PC-9 (cell line): ENCODE results near the gene DAGLB. TPM values are rescaled to one million over a fixed set of nuclear protein-coding genes. Genes with fewer than 3 reads are reported as not detected.

ENCODE experiments used
- BruUV-seq: library from RNA; stranded (reverse); fragments of 400-500 nt; replicated peaks from 2 replicates; lab custom pipeline; 2021; lab: Mats Ljungman, UMichigan
- CTCF ChIA-PET: fragments of 300-600 bp; sonication (Branson Sonifier 250); formaldehyde crosslinking; loops from one replicate; lab custom pipeline; 2022; ENCODE audit warnings: antibody characterized with exemption; lab: Charles Lee
- POLR2A ChIA-PET: fragments of 300-600 bp; sonication (Branson Sonifier 250); formaldehyde crosslinking; loops from one replicate; lab custom pipeline; 2022; ENCODE audit warnings: antibody characterized with exemption; ENCODE audit not compliant: unreplicated experiment; lab: Charles Lee
- DNase-seq, 2 experiments: peaks; one replicate each; pipeline versions ENCODE4 v3.0.0 to v3.0.0-alpha.2; 2015 to 2022; ENCODE audit warnings: mixed read lengths in 1 of 2
- H2AFZ ChIP-seq: fragments of 200-600 bp; sonication (generic); 2 replicates; pipeline ENCODE4 v1.8.1; 2017; ENCODE audit warnings: antibody characterized with exemption
- H3F3A ChIP-seq: fragments of 200-600 bp; sonication (generic); 2 replicates; pipeline ENCODE4 v1.8.1; 2017; ENCODE audit warnings: antibody characterized with exemption, mild to moderate bottlenecking, low read depth; ENCODE audit not compliant: insufficient read depth
- H3K27ac ChIP-seq: fragments of 200-600 bp; sonication (generic); 2 replicates; pipeline ENCODE4 v1.6.1; 2016; ENCODE audit warnings: mixed run types
- H3K27me3 ChIP-seq: fragments of 200-600 bp; sonication (generic); 2 replicates; pipeline ENCODE4 v1.6.1; 2016; ENCODE audit warnings: low read depth, mixed run types; ENCODE audit not compliant: insufficient read depth
- H3K36me3 ChIP-seq: fragments of 200-600 bp; sonication (generic); 2 replicates; pipeline ENCODE4 v1.6.1; 2016; ENCODE audit warnings: low read depth, mixed run types
- H3K4me1 ChIP-seq: fragments of 200-600 bp; sonication (generic); replicated peaks from 2 replicates; pipeline ENCODE4 v1.6.1; 2016; ENCODE audit warnings: mixed run types; ENCODE audit not compliant: insufficient read depth
- H3K4me2 ChIP-seq: fragments of 200-600 bp; sonication (generic); 2 replicates; pipeline ENCODE4 v1.6.1; 2017; ENCODE audit warnings: mixed run types
- H3K4me3 ChIP-seq: fragments of 200-600 bp; sonication (generic); 2 replicates; pipeline ENCODE4 v1.6.1; 2016; ENCODE audit warnings: mixed run types
- H3K79me2 ChIP-seq: fragments of 200-600 bp; sonication (generic); 2 replicates; pipeline ENCODE4 v1.6.1; 2017; ENCODE audit warnings: low read depth, mixed run types
- H3K9me2 ChIP-seq: fragments of 200-600 bp; sonication (generic); 2 replicates; pipeline ENCODE4 v1.8.1; 2017; ENCODE audit warnings: mild to moderate bottlenecking; ENCODE audit not compliant: insufficient read depth
- H3K9me3 ChIP-seq: fragments of 200-600 bp; sonication (generic); 2 replicates; pipeline ENCODE4 v1.8.1; 2016; ENCODE audit warnings: low read depth; ENCODE audit not compliant: insufficient read depth
- H4K20me1 ChIP-seq: fragments of 200-600 bp; sonication (generic); 2 replicates; pipeline ENCODE4 v1.8.1; 2017; ENCODE audit not compliant: insufficient read depth
- EZH2 ChIP-seq: fragments of 200-600 bp; sonication (generic); IDR thresholded peaks from 2 replicates; pipeline ENCODE4 v1.8.0; 2017; ENCODE audit warnings: antibody characterized with exemption, low read depth
- intact Hi-C: fragments of 100-400 bp; cut with micrococcal nuclease; formaldehyde crosslinking; loops from one replicate; pipeline ENCODE4 v1.10.0; 2022; ENCODE audit not compliant: unreplicated experiment
- total RNA-seq: library from RNA; stranded (reverse); gene quantifications from 2 replicates; pipeline ENCODE4 v1.2.3, GENCODE V29; 2021
- TF ChIP-seq, protein P1 (sequence below): fragments of 200-600 bp; sonication (generic); conservative IDR thresholded peaks from 2 replicates; pipeline ENCODE4 v1.6.1; 2017; ENCODE audit warnings: mixed run types, antibody characterized with exemption, mild to moderate bottlenecking, moderate library complexity

The DAGLB gene
- total RNA-seq, 1 experiment from 2014 or later: 46.7 TPM

DNA sequence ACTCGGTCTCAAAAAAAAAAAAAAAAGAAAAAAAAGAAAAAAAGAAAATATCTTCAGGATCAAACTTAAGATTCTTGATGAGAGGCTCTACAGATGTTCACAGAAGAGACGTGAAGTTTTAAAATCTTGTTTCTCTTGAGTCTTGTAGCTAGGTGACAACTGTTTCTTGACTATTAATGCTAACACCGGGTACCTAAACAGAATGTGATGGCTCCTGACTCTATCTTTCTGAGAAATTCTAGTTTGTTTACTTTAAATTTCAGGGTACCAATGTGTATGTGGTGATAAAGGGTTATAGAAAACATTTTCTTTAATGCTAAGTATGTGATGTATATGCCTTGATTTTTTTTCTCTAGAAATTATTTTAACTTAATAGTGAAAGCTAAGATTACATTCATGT, 61.0 kb downstream of the DAGLB start:
- Histone ChIP-seq H3K4me1 (peaks cover 92% of the 10 kb centered on the region), H4K20me1 (peaks cover 28% of the 10 kb centered on the region), H3K27me3 (no peaks in the 10 kb centered on the region), H3F3A (peaks cover 79% of the 10 kb centered on the region), H3K27ac (peak overlapping the region; percentile 90), H3K9me3 (no peaks in the 10 kb centered on the region), H3K79me2 (peaks cover 96% of the 10 kb centered on the region), H3K4me3 (no peak overlapping the region), H3K9me2 (no peaks in the 10 kb centered on the region), H3K36me3 (peaks cover 36% of the 10 kb centered on the region), H3K4me2 (peak overlapping the region; percentile 69), H2AFZ (no peak overlapping the region)
- TF ChIP-seq EZH2: no peak
- TF ChIP-seq, protein P1, sequence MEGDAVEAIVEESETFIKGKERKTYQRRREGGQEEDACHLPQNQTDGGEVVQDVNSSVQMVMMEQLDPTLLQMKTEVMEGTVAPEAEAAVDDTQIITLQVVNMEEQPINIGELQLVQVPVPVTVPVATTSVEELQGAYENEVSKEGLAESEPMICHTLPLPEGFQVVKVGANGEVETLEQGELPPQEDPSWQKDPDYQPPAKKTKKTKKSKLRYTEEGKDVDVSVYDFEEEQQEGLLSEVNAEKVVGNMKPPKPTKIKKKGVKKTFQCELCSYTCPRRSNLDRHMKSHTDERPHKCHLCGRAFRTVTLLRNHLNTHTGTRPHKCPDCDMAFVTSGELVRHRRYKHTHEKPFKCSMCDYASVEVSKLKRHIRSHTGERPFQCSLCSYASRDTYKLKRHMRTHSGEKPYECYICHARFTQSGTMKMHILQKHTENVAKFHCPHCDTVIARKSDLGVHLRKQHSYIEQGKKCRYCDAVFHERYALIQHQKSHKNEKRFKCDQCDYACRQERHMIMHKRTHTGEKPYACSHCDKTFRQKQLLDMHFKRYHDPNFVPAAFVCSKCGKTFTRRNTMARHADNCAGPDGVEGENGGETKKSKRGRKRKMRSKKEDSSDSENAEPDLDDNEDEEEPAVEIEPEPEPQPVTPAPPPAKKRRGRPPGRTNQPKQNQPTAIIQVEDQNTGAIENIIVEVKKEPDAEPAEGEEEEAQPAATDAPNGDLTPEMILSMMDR: no peak
- no TSS peak for BruUV-seq
- CTCF ChIA-PET: no interaction called here
- intact Hi-C loops: no loop called here
- DNase-seq: no peak
- POLR2A ChIA-PET: no interaction called here

GRCh38 chr7:6385909-6386560, 61.7 kb downstream of the DAGLB start:
- ChIA-PET POLR2A (interaction anchor here (0.6 kb wide), 1 partner anchor 960 kb away, joined by 16 read pairs; no protein-coding TSS in a partner anchor), CTCF (no interaction called here)
- peaks cover 92% of the 10 kb centered on the region for H3K4me1 ChIP-seq
- H2AFZ ChIP-seq: no peak overlapping the region
- H3K79me2 ChIP-seq: peaks cover 96% of the 10 kb centered on the region
- TF ChIP-seq, protein P1: no peak
- no peak for TF ChIP-seq EZH2
- no peaks in the 10 kb centered on the region for H3K9me3 ChIP-seq
- no TSS peak for BruUV-seq
- no peaks in the 10 kb centered on the region for H3K27me3 ChIP-seq
- peak overlapping the region; percentile 17; the same call in 1 of the 2 replicates for H3K4me3 ChIP-seq
- peaks cover 79% of the 10 kb centered on the region for H3F3A ChIP-seq
- DNase-seq: peak in 1 of 2 experiments; percentile 46
- intact Hi-C loops: no loop called here
- peak overlapping the region; percentile 90 for H3K27ac ChIP-seq
- peaks cover 35% of the 10 kb centered on the region for H4K20me1 ChIP-seq
- H3K36me3 ChIP-seq: peaks cover 28% of the 10 kb centered on the region
- peak overlapping the region; percentile 69 for H3K4me2 ChIP-seq
- H3K9me2 ChIP-seq: no peaks in the 10 kb centered on the region

- Histone ChIP-seq H3K4me2 (peak overlapping the region; percentile 71), H3K9me3 (no peaks in the 10 kb centered on the region), H3K27me3 (no peaks in the 10 kb centered on the region), H3K27ac (peak overlapping the region; percentile 90), H4K20me1 (peaks cover 43% of the 10 kb centered on the region), H3K9me2 (no peaks in the 10 kb centered on the region), H2AFZ (no peak overlapping the region), H3F3A (peaks cover 81% of the 10 kb centered on the region), H3K4me1 (peaks cover 92% of the 10 kb centered on the region), H3K36me3 (peaks cover 36% of the 10 kb centered on the region), H3K4me3 (peak overlapping the region; percentile 17; the same call in 1 of the 2 replicates), H3K79me2 (peaks cover 96% of the 10 kb centered on the region)
- no peak for TF ChIP-seq EZH2
- TF ChIP-seq, protein P1: no peak
- intact Hi-C loops: no loop called here
- peak; percentile 71 to 100 for DNase-seq
- ChIA-PET POLR2A (interaction anchor here (0.6 to 0.7 kb wide), 3 partner anchors 131 to 357 kb away, joined by 4 to 11 read pairs (median 5); no protein-coding TSS in a partner anchor), CTCF (interaction anchor here (0.6 kb wide), 1 partner anchor 388 kb away, joined by 5 read pairs; no protein-coding TSS in a partner anchor)
- no TSS peak for BruUV-seq
Observed at GRCh38 chr7:6385110-6385781, 62.5 kb downstream of the DAGLB start.
